ENCODE measurements around the gene GPNMB.

The GPNMB gene

DNA sequence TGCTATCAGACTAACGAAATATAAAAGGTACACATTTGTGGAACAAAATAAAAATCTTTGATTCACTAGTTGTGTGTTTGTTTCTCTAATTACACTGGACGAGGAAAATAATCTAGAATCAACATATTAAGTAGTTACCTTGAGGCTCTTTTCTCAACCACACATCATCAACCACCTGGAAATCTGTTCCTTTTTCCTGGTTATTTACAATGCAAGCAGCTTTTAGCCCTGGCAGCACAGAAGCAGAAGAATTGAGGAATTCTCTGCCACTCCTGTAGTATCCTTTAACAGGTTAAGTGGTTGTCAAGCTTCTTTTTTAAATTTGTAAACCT is 41.0 kb upstream of the GPNMB start:
- TF ChIP-seq EZH2phosphoT487 (IDR thresholded peaks at IDR 0.05; ENCODE audit: borderline replicate concordance) = no peak
- H3K9me3 ChIP-seq (ENCODE audit: insufficient read depth, low read depth, low read length) = no peaks in the 10 kb centered on the region
- H2AFZ ChIP-seq (ENCODE audit: low read length) = no peak overlapping the region
- no peaks in the 10 kb centered on the region for H3K4me1 ChIP-seq (ENCODE audit: insufficient read depth, low read length, poor library complexity, severe bottlenecking)
- H3K79me2 ChIP-seq (ENCODE audit: insufficient read depth, low read length) = no peaks in the 10 kb centered on the region
- no peak overlapping the region for H3K9ac ChIP-seq (ENCODE audit: low read depth, low read length, poor library complexity, severe bottlenecking)
- no peak overlapping the region for H3K4me2 ChIP-seq (ENCODE audit: low read depth, low read length, poor library complexity, severe bottlenecking)
- no peak overlapping the region for H3K4me3 ChIP-seq (ENCODE audit: low read length, poor library complexity, severe bottlenecking)
- no peaks in the 10 kb centered on the region for H3K27me3 ChIP-seq (ENCODE audit: insufficient read depth, low read length, poor library complexity, severe bottlenecking)
- peaks cover 18% of the 10 kb centered on the region; the same call in 1 of the 2 replicates for H3K36me3 ChIP-seq (ENCODE audit: insufficient read depth, low read length)
- no peaks in the 10 kb centered on the region for H3F3A ChIP-seq (ENCODE audit: low read depth)
- no peaks in the 10 kb centered on the region for H3K9me2 ChIP-seq (replicated peaks; ENCODE audit: low read depth, low read length)
- H4K20me1 ChIP-seq (ENCODE audit: insufficient read depth, low read length, poor library complexity, severe bottlenecking) = no peaks in the 10 kb centered on the region

DNA sequence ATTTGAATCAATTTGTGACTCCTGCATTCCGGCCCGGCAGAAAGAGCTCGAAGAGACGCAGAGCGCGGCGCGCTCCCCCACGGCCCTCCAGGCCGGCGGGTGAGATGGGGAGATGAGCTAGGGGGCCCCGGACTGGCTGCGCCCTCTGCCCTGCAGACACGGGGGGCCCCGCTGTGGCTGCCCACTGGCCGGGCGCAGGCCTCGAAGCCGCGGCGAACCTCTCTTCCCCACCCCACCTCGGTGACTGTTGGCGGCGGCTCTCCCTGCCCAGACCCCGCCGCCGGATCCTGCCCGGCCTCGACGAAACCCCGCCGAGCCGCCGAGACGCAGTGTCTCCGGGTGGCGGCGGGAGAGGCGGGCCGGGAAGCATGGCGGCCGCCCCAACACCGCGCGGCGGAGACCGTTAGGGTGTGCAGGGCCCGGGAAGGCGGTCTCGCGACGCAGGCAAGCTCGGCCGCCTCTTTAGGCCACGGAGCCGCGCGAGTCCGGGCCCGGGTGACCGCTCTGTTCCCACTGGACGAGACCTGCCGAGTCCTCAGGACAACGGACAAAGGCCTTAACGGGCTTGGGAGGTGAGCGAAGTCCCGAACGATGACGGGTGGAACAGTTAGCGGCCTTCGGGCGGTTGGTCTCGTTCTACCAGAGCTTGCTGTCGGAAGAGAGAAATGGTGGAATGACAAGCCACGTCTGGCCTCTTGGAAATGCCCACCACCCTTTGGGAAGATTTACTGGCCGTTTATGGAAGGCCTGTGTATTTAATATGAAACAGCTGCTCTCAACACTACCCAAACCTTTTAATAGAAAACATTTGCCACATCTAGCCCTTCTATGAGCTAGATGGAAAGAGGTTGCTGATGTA is 40.4 kb upstream of the GPNMB start:
- H3K79me2 ChIP-seq (ENCODE audit: insufficient read depth, low read length) = no peaks in the 10 kb centered on the region
- H3K4me2 ChIP-seq (ENCODE audit: low read depth, low read length, poor library complexity, severe bottlenecking) = no peak overlapping the region
- no peaks in the 10 kb centered on the region for H3K9me2 ChIP-seq (replicated peaks; ENCODE audit: low read depth, low read length)
- TF ChIP-seq EZH2phosphoT487 (IDR thresholded peaks at IDR 0.05; ENCODE audit: borderline replicate concordance) = no peak
- TF ChIP-seq, protein P1, sequence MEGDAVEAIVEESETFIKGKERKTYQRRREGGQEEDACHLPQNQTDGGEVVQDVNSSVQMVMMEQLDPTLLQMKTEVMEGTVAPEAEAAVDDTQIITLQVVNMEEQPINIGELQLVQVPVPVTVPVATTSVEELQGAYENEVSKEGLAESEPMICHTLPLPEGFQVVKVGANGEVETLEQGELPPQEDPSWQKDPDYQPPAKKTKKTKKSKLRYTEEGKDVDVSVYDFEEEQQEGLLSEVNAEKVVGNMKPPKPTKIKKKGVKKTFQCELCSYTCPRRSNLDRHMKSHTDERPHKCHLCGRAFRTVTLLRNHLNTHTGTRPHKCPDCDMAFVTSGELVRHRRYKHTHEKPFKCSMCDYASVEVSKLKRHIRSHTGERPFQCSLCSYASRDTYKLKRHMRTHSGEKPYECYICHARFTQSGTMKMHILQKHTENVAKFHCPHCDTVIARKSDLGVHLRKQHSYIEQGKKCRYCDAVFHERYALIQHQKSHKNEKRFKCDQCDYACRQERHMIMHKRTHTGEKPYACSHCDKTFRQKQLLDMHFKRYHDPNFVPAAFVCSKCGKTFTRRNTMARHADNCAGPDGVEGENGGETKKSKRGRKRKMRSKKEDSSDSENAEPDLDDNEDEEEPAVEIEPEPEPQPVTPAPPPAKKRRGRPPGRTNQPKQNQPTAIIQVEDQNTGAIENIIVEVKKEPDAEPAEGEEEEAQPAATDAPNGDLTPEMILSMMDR (conservative IDR thresholded peaks at IDR 0.05; ENCODE audit: low read length) = no peak
- H3K9ac ChIP-seq (ENCODE audit: low read depth, low read length, poor library complexity, severe bottlenecking) = no peak overlapping the region
- peaks cover 12% of the 10 kb centered on the region; the same call in 1 of the 2 replicates for H3K36me3 ChIP-seq (ENCODE audit: insufficient read depth, low read length)
- no peak overlapping the region for H2AFZ ChIP-seq (ENCODE audit: low read length)
- no peak overlapping the region for H3K4me3 ChIP-seq (ENCODE audit: low read length, poor library complexity, severe bottlenecking)
- H3F3A ChIP-seq (ENCODE audit: low read depth) = no peaks in the 10 kb centered on the region
- H3K9me3 ChIP-seq (ENCODE audit: insufficient read depth, low read depth, low read length) = no peaks in the 10 kb centered on the region
- H3K4me1 ChIP-seq (ENCODE audit: insufficient read depth, low read length, poor library complexity, severe bottlenecking) = no peaks in the 10 kb centered on the region
- no peaks in the 10 kb centered on the region for H3K27me3 ChIP-seq (ENCODE audit: insufficient read depth, low read length, poor library complexity, severe bottlenecking)
- H4K20me1 ChIP-seq (ENCODE audit: insufficient read depth, low read length, poor library complexity, severe bottlenecking) = no peaks in the 10 kb centered on the region

DNA sequence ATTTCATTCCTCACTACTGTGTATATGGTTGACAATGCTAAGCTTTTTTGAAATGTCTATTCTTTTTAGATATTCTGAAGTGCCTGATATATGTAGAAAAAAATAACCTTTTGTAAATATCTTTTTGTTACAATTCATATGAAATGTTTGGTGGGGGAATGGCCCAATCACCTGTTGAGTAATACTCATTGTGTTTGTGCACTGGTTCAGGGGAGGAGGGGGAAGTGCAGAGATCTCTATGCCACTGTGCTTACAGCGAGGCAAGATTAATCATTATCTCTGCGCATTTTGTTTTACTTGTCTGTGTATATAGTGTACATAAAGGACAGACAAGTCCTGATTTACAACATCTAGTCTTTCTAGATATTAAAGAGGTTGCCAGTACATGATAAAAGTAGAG is 39.6 kb upstream of the GPNMB start:
- no peaks in the 10 kb centered on the region for H3K9me2 ChIP-seq (replicated peaks; ENCODE audit: low read depth, low read length)
- H3K79me2 ChIP-seq (ENCODE audit: insufficient read depth, low read length) = no peaks in the 10 kb centered on the region
- H3K4me1 ChIP-seq (ENCODE audit: insufficient read depth, low read length, poor library complexity, severe bottlenecking) = no peaks in the 10 kb centered on the region
- H3K9ac ChIP-seq (ENCODE audit: low read depth, low read length, poor library complexity, severe bottlenecking) = no peak overlapping the region
- H2AFZ ChIP-seq (ENCODE audit: low read length) = no peak overlapping the region
- peaks cover 5% of the 10 kb centered on the region; the same call in 1 of the 2 replicates for H3K36me3 ChIP-seq (ENCODE audit: insufficient read depth, low read length)
- no peak overlapping the region for H3K4me3 ChIP-seq (ENCODE audit: low read length, poor library complexity, severe bottlenecking)
- TF ChIP-seq EZH2phosphoT487 (IDR thresholded peaks at IDR 0.05; ENCODE audit: borderline replicate concordance) = no peak
- TF ChIP-seq, protein P1 (conservative IDR thresholded peaks at IDR 0.05; ENCODE audit: low read length) = no peak
- H3K4me2 ChIP-seq (ENCODE audit: low read depth, low read length, poor library complexity, severe bottlenecking) = no peak overlapping the region
- no peaks in the 10 kb centered on the region for H3F3A ChIP-seq (ENCODE audit: low read depth)
- no peaks in the 10 kb centered on the region for H4K20me1 ChIP-seq (ENCODE audit: insufficient read depth, low read length, poor library complexity, severe bottlenecking)
- no peaks in the 10 kb centered on the region for H3K27me3 ChIP-seq (ENCODE audit: insufficient read depth, low read length, poor library complexity, severe bottlenecking)
- no peaks in the 10 kb centered on the region for H3K9me3 ChIP-seq (ENCODE audit: insufficient read depth, low read depth, low read length)

Data from Loucy (cell line).